Parathyroid adenoma (tissue), 2 donors: Measurements from ENCODE around the gene RBSN.

ENCODE experiments used
- H2AFZ ChIP-seq: fragments of 300-600 bp; sonication (generic); one replicate; pipeline ENCODE4 v1.7.0; 2017; ENCODE audit warnings: antibody characterized with exemption, mild to moderate bottlenecking
- H3K27ac ChIP-seq: fragments of 300-600 bp; sonication (generic); one replicate; pipeline ENCODE4 v1.7.0; 2017
- H3K27me3 ChIP-seq: fragments of 300-600 bp; sonication (generic); one replicate; pipeline ENCODE4 v1.7.0; 2017; ENCODE audit warnings: low read length; ENCODE audit not compliant: control insufficient read depth, insufficient read depth
- H3K36me3 ChIP-seq: fragments of 300-600 bp; sonication (generic); one replicate; pipeline ENCODE4 v1.7.0; 2017; ENCODE audit warnings: low read length; ENCODE audit not compliant: control insufficient read depth, insufficient read depth
- H3K4me1 ChIP-seq: fragments of 300-600 bp; sonication (generic); one replicate; pipeline ENCODE4 v1.7.0; 2017; ENCODE audit warnings: control low read depth
- H3K4me2 ChIP-seq: fragments of 300-600 bp; sonication (generic); one replicate; pipeline ENCODE4 v1.7.0; 2017; ENCODE audit warnings: low read length
- H3K4me3 ChIP-seq: fragments of 300-600 bp; sonication (generic); one replicate; pipeline ENCODE4 v1.7.0; 2017; ENCODE audit warnings: low read depth, low read length
- H3K79me2 ChIP-seq: fragments of 300-600 bp; sonication (generic); one replicate; pipeline ENCODE4 v1.7.0; 2017; ENCODE audit warnings: control low read depth
- H3K9ac ChIP-seq: fragments of 300-600 bp; sonication (generic); one replicate; pipeline ENCODE4 v1.7.0; 2017; ENCODE audit warnings: mild to moderate bottlenecking
- H3K9me3 ChIP-seq: fragments of 300-600 bp; sonication (generic); one replicate; pipeline ENCODE4 v1.7.0; 2017; ENCODE audit warnings: low read length; ENCODE audit not compliant: control insufficient read depth
- TF ChIP-seq, protein P1 (sequence below): fragments of 300-600 bp; sonication (generic); IDR thresholded peaks from one replicate; pipeline ENCODE4 v1.7.0; 2017; ENCODE audit warnings: antibody characterized with exemption, mild to moderate bottlenecking
- donor health status: primary hyperparathyroidism.

RBSN gene

DNA sequence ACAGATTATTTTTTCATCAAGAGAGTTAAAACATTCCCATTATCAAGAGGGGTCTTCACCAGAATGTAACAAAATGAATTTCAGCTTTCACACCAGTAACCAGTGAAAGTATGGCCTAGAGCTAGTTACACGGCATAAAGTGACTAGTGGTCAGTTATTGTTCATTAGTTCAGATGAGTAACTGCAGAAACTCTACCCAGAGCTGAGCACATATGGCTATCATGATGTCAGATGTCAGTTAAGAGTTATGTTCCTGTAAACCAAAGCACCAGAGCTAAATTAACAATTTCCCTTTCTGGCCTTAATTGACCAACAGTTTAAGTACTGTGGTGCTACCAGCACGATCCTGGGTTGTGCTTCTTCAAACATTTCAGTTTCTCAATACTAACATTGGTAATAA lies 27.2 kb downstream of the RBSN start:
- Histone ChIP-seq H3K9me3 (no peaks in the 10 kb centered on the region), H3K27ac (no peak overlapping the region), H2AFZ (no peak overlapping the region), H3K4me1 (no peaks in the 10 kb centered on the region), H3K27me3 (no peaks in the 10 kb centered on the region), H3K36me3 (no peaks in the 10 kb centered on the region), H3K79me2 (no peaks in the 10 kb centered on the region), H3K4me3 (no peak overlapping the region), H3K9ac (no peak overlapping the region), H3K4me2 (no peak overlapping the region)
- TF ChIP-seq, protein P1, sequence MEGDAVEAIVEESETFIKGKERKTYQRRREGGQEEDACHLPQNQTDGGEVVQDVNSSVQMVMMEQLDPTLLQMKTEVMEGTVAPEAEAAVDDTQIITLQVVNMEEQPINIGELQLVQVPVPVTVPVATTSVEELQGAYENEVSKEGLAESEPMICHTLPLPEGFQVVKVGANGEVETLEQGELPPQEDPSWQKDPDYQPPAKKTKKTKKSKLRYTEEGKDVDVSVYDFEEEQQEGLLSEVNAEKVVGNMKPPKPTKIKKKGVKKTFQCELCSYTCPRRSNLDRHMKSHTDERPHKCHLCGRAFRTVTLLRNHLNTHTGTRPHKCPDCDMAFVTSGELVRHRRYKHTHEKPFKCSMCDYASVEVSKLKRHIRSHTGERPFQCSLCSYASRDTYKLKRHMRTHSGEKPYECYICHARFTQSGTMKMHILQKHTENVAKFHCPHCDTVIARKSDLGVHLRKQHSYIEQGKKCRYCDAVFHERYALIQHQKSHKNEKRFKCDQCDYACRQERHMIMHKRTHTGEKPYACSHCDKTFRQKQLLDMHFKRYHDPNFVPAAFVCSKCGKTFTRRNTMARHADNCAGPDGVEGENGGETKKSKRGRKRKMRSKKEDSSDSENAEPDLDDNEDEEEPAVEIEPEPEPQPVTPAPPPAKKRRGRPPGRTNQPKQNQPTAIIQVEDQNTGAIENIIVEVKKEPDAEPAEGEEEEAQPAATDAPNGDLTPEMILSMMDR, result no peak

DNA sequence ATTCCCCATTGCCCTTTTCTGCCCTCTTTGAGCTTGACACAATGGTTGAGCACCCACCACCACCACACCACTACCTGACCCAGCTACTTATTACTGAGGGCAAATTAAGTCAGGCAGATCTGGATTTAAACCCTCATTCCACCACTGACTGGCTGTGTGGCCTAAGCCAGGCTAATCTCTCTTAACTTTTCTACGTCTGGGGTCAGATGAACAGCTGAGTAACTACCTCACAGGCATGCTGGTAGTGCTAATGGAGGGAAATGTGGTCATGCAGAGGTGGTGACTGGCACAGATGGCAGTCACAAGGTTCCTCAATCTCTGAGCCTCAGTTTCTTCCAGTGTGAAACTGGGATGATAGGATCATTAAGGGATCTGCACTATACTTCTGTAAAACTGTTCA lies 29.5 kb downstream of the RBSN start:
- Histone ChIP-seq H3K27ac (no peak overlapping the region), H3K9me3 (no peaks in the 10 kb centered on the region), H3K9ac (no peak overlapping the region), H3K79me2 (peaks cover 6% of the 10 kb centered on the region), H3K4me1 (no peaks in the 10 kb centered on the region), H3K4me3 (no peak overlapping the region), H2AFZ (no peak overlapping the region), H3K4me2 (no peak overlapping the region), H3K27me3 (no peaks in the 10 kb centered on the region), H3K36me3 (no peaks in the 10 kb centered on the region)
- TF ChIP-seq, protein P1, result no peak

DNA sequence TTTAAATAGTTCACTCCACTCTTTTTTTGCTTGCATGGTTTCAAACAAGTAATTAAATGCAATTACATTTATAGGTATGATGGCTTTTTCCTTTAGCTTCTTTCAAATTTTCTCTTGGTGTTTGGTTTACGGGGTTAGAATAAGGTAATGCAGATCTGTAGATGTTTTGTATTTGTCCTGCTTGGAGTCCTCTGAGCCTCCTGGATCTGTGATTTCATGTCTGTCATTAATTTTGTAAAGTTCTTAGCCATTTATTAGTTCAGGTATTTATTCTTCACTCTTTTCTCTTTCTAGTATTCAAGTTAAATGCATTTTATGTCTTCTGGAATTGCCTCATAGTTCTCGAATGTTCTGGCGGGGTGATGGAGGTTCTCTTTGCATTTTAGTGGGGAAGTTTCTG lies 32.5 kb downstream of the RBSN start:
- Histone ChIP-seq H3K27me3 (no peaks in the 10 kb centered on the region), H3K4me3 (no peak overlapping the region), H3K36me3 (no peaks in the 10 kb centered on the region), H2AFZ (no peak overlapping the region), H3K79me2 (peaks cover 22% of the 10 kb centered on the region), H3K4me2 (no peak overlapping the region), H3K9ac (no peak overlapping the region), H3K27ac (no peak overlapping the region), H3K9me3 (no peaks in the 10 kb centered on the region), H3K4me1 (peaks cover 9% of the 10 kb centered on the region)
- TF ChIP-seq, protein P1, result no peak

DNA sequence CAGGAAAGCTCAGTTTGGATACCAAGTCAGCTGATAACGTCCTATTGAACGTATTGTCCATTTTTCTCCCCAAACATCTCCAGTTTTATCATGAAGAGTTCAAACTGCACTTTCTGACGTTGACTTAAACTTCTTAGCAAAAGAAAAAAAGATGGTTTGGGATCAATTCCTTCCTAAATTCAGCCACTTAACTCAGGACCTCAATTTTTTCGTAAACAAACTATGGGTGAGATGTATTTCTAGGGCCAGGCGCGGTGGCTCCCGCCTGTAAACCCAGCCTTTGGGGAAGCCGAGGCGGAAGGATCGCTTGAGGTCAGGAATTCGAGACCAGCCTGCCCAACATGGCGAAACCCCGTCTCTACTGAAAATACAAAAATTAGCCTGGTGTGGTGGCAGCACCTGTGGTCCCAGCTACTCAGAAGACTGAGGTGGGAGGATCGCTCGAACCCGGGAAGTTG lies 33.4 kb downstream of the RBSN start:
- TF ChIP-seq, protein P1, result no peak
- Histone ChIP-seq H3K27ac (peak overlapping the region; percentile 9), H3K9ac (no peak overlapping the region)

DNA sequence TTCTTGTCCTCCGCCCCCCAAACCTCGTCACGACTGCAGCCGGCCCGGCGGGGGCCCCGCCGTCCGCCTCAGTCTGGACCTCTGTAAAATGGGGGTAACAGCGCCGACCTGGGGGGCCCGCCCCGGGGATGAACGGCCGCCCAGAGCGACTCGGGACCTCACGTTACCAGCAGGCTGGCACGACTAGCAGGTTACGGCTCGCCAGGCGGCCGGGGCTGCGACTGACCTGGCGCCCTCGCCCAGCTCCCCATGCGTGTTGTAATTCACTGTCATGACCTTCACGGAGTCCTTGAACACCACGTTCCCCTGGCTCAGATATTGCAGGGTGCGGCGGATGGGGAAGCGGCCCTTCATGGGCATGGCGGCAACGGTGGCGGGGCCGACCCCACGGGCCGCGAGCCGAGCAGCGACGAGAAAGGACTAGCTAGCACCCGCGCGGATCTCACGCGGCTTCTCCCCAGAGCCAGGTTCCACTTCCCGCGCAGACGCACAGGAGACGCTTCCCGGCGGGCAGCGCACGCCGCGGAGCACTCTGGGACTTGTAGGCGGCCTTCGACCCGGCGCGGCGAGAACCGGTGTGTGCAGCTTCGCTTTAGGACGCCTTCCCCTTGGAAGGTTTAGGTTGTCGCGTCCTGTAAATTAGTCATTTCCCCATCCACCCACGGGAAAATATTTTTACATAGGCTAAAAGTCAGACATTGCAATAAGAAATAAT lies 34.0 kb downstream of the RBSN start, which contains the start of gene MRPS25:
MRPS25 (minus strand) TSS at position 481 of the 715 bp plus-strand sequence; CDS start at position 360, 121 bp downstream.
- Histone ChIP-seq H3K9ac (peak within 1 kb of the TSS; percentile 93), H3K79me2 (peaks cover 22% of the 10 kb centered on the region), H3K4me1 (peaks cover 9% of the 10 kb centered on the region), H3K36me3 (no peaks in the 10 kb centered on the region), H3K27ac (peak within 1 kb of the TSS; percentile 78), H2AFZ (peak within 1 kb of the TSS; percentile 99), H3K27me3 (no peaks in the 10 kb centered on the region), H3K9me3 (no peaks in the 10 kb centered on the region), H3K4me3 (peak within 1 kb of the TSS; percentile 95), H3K4me2 (peak within 1 kb of the TSS; percentile 86)
- TF ChIP-seq, protein P1, result no peak

More for the DNA sequence above, 33.4 kb downstream of the RBSN start:
- H3K9me3 ChIP-seq, result no peaks in the 10 kb centered on the region
- H3K4me2 ChIP-seq, result peak overlapping the region; percentile 86
- H3K36me3 ChIP-seq, result no peaks in the 10 kb centered on the region
- peaks cover 9% of the 10 kb centered on the region for H3K4me1 ChIP-seq
- H2AFZ ChIP-seq, result peak overlapping the region; percentile 99
- H3K27me3 ChIP-seq, result no peaks in the 10 kb centered on the region
- peaks cover 22% of the 10 kb centered on the region for H3K79me2 ChIP-seq
- peak overlapping the region; percentile 95 for H3K4me3 ChIP-seq
